D721Med (cell line): ENCODE results near the gene TYW5.

Source experiments
- DNase-seq: peaks from one replicate; pipeline ENCODE4 v3.0.0; 2011; ENCODE audit warnings: low spot score; ENCODE audit not compliant: insufficient read length
- FAIRE-seq: peaks from 2 replicates; lab custom pipeline; 2011; peaks lifted over from hg19 to GRCh38; lab: Jason Lieb, UNC
- CTCF ChIP-seq: IDR thresholded peaks from 2 replicates; pipeline ENCODE4 v1.5.1; 2012; ENCODE audit warnings: mild to moderate bottlenecking, control low read depth; ENCODE audit not compliant: insufficient read depth; ENCODE audit errors: missing control alignments

The TYW5 gene

GRCh38 chr2:199984755-199985154 is 29.5 kb upstream of the TYW5 start:
- TF ChIP-seq CTCF = no peak
- DNase-seq = no peak
- no peak for FAIRE-seq

GRCh38 chr2:199984159-199984558 is 28.9 kb upstream of the TYW5 start:
- no peak for TF ChIP-seq CTCF
- no peak for FAIRE-seq

GRCh38 chr2:199983534-199983933 is 28.2 kb upstream of the TYW5 start:
- DNase-seq (no peak), FAIRE-seq (no peak)
- no peak for TF ChIP-seq CTCF

More at GRCh38 chr2:199984159-199984558, 28.9 kb upstream of the TYW5 start:
- no peak for DNase-seq

GRCh38 chr2:199982126-199982843 is 27.0 kb upstream of the TYW5 start:
- no peak for FAIRE-seq
- no peak for DNase-seq
- no peak for TF ChIP-seq CTCF

GRCh38 chr2:199979832-199980628 is 24.7 kb upstream of the TYW5 start:
- TF ChIP-seq CTCF = peak; percentile 90
- DNase-seq (no peak), FAIRE-seq (no peak)

GRCh38 chr2:199979398-199979797 is 24.1 kb upstream of the TYW5 start:
- TF ChIP-seq CTCF = no peak
- FAIRE-seq (no peak), DNase-seq (no peak)

- DNase-seq = no peak
- no peak for TF ChIP-seq CTCF
- no peak for FAIRE-seq
Observed at GRCh38 chr2:199977984-199978415, 22.7 kb upstream of the TYW5 start.
